ENCODE data around the gene ANKS1B.

ANKS1B gene

DNA sequence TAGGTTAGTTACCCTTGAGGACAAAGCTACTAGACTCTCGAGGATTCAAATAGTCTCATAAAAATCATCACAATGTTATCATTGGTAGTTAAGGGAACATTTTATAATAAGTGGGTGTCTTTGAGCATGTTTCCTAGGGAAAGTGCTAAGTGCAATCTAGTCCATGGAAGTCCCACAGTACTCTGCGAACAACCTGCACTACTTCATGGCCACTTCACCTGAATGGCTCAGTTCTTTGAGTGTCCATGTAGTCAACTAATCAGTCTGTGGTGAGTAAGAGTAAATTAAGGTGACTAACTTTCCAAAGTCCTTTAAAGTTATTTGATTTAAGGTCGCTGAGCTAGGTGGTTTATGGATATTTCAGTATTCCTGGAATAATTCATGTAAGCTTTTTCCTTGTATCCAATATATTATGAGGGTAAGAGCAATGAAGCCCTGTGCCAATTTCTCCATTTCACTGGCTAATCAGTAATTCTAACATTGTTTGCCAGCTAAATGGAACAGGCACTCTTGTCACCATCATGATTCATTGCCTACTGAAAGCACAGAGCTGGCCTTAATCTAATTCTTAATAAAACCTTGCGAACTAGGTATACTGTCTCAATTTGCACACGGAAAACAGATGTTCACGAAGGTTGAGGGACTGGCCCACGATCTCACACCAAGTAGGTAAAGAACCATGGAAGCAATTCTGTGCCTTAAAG lies 844.6 kb downstream of the ANKS1B start:
- no peak for TF ChIP-seq RAD21 (IDR thresholded peaks at IDR 0.05; ENCODE audit: low read depth)
- TF ChIP-seq, protein P1, sequence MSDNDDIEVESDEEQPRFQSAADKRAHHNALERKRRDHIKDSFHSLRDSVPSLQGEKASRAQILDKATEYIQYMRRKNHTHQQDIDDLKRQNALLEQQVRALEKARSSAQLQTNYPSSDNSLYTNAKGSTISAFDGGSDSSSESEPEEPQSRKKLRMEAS (IDR thresholded peaks at IDR 0.05): no peak
- no peak for TF ChIP-seq ZBTB7A (IDR thresholded peaks at IDR 0.05; ENCODE audit: low read depth)
- TF ChIP-seq NFIC (IDR thresholded peaks at IDR 0.05): no peak
- no peak for TF ChIP-seq EGR1 (IDR thresholded peaks at IDR 0.05)
- TF ChIP-seq YY1 (IDR thresholded peaks at IDR 0.05; ENCODE audit: low read depth): no peak
- TF ChIP-seq EP300 (IDR thresholded peaks at IDR 0.05; ENCODE audit: borderline replicate concordance): no peak
- TF ChIP-seq, protein P2, sequence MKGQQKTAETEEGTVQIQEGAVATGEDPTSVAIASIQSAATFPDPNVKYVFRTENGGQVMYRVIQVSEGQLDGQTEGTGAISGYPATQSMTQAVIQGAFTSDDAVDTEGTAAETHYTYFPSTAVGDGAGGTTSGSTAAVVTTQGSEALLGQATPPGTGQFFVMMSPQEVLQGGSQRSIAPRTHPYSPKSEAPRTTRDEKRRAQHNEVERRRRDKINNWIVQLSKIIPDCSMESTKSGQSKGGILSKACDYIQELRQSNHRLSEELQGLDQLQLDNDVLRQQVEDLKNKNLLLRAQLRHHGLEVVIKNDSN (IDR thresholded peaks at IDR 0.05): no peak
- TF ChIP-seq TEAD4 (IDR thresholded peaks at IDR 0.05): no peak
- TF ChIP-seq CREB1 (IDR thresholded peaks at IDR 0.05; ENCODE audit: low read depth): no peak
- TF ChIP-seq TCF12 (IDR thresholded peaks at IDR 0.05; ENCODE audit: low read depth): no peak
- no peak for TF ChIP-seq CEBPB (IDR thresholded peaks at IDR 0.05)
- TF ChIP-seq FOXM1 (IDR thresholded peaks at IDR 0.05; ENCODE audit: borderline replicate concordance, low read depth): no peak
- no peak for TF ChIP-seq TAF1 (IDR thresholded peaks at IDR 0.05; ENCODE audit: low read depth)
- TF ChIP-seq REST (IDR thresholded peaks at IDR 0.05; ENCODE audit: low read depth): no peak

DNA sequence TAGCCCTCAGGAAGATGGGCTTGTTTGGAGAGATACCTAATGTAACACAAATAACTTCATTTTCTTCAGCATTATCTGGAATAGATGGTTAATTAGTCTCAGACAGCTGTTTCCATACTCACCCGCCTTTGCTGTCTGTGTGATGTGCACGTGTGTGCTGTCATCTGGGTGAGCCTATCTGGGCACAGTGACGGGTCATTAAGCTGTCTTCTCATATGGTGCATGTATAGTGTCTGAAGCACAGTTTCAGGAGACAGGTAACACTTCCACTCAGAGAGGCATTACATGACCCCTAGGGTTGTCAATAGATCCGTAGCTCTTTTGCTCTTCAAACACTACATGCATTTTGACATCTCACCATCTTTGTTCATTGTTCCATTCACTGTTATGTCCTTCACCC lies 846.3 kb downstream of the ANKS1B start:
- TF ChIP-seq TAF1 (IDR thresholded peaks at IDR 0.05; ENCODE audit: low read depth): no peak
- TF ChIP-seq ZBTB7A (IDR thresholded peaks at IDR 0.05; ENCODE audit: low read depth): no peak
- TF ChIP-seq, protein P2 (IDR thresholded peaks at IDR 0.05): no peak
- TF ChIP-seq FOXM1 (IDR thresholded peaks at IDR 0.05; ENCODE audit: borderline replicate concordance, low read depth): no peak
- no peak for TF ChIP-seq YY1 (IDR thresholded peaks at IDR 0.05; ENCODE audit: low read depth)
- TF ChIP-seq REST (IDR thresholded peaks at IDR 0.05; ENCODE audit: low read depth): no peak
- no peak for TF ChIP-seq EGR1 (IDR thresholded peaks at IDR 0.05)
- TF ChIP-seq CREB1 (IDR thresholded peaks at IDR 0.05; ENCODE audit: low read depth): no peak
- no peak for TF ChIP-seq CEBPB (IDR thresholded peaks at IDR 0.05)
- TF ChIP-seq EP300 (IDR thresholded peaks at IDR 0.05; ENCODE audit: borderline replicate concordance): no peak
- no peak for TF ChIP-seq NFIC (IDR thresholded peaks at IDR 0.05)

DNA sequence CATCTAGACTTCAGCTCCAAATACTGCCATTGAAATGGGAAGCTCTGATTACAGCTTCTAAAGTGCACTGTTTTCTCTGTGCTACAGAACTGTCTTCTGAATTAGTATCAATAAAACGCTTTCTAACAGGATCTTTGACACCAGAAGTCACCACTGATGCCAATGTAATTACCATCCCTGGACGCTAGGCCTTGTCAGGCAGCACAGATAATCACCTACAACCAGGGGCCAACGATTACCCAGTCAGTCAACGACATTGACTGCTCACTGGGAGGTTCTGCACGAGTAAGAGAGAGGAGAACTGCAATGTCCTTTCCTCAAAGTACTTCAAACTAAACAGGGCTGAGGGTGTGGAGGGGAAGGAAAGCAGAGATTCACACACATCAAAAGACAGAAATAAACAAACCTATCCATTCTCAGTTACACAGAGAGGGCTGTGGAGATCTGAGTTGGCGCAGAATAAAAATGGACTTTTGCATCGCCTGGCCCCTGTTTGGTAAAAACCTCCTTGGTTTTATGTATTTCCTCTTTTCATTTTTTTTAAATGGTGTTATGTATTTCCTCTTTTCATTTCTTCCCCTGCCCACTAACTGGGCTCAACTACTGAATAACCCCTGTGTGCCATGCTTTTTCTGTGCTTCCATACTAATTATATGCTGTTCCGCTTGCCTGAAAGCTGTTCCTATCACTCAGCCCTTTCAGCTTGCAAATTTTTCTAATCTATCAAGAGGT lies 847.4 kb downstream of the ANKS1B start:
- TF ChIP-seq CEBPB (IDR thresholded peaks at IDR 0.05) (no peak), TCF12 (IDR thresholded peaks at IDR 0.05; ENCODE audit: low read depth) (no peak), TAF1 (IDR thresholded peaks at IDR 0.05; ENCODE audit: low read depth) (no peak), ZBTB7A (IDR thresholded peaks at IDR 0.05; ENCODE audit: low read depth) (no peak)
- TF ChIP-seq, protein P1 (IDR thresholded peaks at IDR 0.05): no peak

DNA sequence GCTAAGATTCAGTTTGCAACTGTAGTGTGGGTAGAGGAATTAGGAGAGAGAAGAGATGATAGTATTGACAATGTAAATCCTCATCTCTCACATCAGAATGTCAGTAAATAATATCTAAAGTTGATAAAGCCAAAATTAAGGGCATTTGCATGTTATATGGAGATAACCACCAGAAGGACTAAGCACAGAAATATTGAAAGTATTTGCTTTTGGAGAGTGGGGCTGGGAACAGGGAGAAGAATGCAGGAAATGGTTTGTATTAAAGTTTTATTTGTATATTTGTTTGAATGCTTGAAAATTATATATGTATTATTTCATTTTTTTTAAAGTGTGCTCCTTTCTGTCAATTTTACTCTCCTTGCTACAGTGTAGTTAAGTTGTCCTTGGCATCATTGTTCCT lies 848.2 kb downstream of the ANKS1B start:
- TF ChIP-seq RAD21 (IDR thresholded peaks at IDR 0.05; ENCODE audit: low read depth) (no peak), EGR1 (IDR thresholded peaks at IDR 0.05) (no peak), YY1 (IDR thresholded peaks at IDR 0.05; ENCODE audit: low read depth) (no peak), CREB1 (IDR thresholded peaks at IDR 0.05; ENCODE audit: low read depth) (no peak), TAF1 (IDR thresholded peaks at IDR 0.05; ENCODE audit: low read depth) (no peak), NFIC (IDR thresholded peaks at IDR 0.05) (no peak), FOXM1 (IDR thresholded peaks at IDR 0.05; ENCODE audit: borderline replicate concordance, low read depth) (no peak), ZBTB7A (IDR thresholded peaks at IDR 0.05; ENCODE audit: low read depth) (no peak), EP300 (IDR thresholded peaks at IDR 0.05; ENCODE audit: borderline replicate concordance) (no peak), CEBPB (IDR thresholded peaks at IDR 0.05) (no peak), TEAD4 (IDR thresholded peaks at IDR 0.05) (no peak), TCF12 (IDR thresholded peaks at IDR 0.05; ENCODE audit: low read depth) (no peak), REST (IDR thresholded peaks at IDR 0.05; ENCODE audit: low read depth) (no peak)
- TF ChIP-seq, protein P2 (IDR thresholded peaks at IDR 0.05): no peak
